Measurements from ENCODE around the gene RNF208. TPM values are rescaled to one million over a fixed set of nuclear protein-coding genes. Genes with fewer than 3 reads are reported as not detected.

RNF208 gene
- total RNA-seq, 4 donors from 2014 or later, result 0.88 to 2.4 (median 1.9) TPM; not detected in 1

GRCh38 chr9:137201205-137201868 lies 20.7 kb downstream of the RNF208 start:
- no peak for TF ChIP-seq CTCF (IDR thresholded peaks at IDR 0.05; ENCODE audit: low read depth)

GRCh38 chr9:137200311-137201204 lies 21.5 kb downstream of the RNF208 start, which contains the start of gene TPRN:
TPRN (minus strand) TSS chr9:137200741; CDS start chr9:137200711, 30 bp downstream.
- TF ChIP-seq CTCF (IDR thresholded peaks at IDR 0.05; ENCODE audit: low read depth), result no peak

- TF ChIP-seq CTCF (IDR thresholded peaks at IDR 0.05; ENCODE audit: low read depth), result no peak
Observed at GRCh38 chr9:137199411-137200121, 22.5 kb downstream of the RNF208 start.

GRCh38 chr9:137198902-137199283 lies 23.1 kb downstream of the RNF208 start:
- no peak for TF ChIP-seq CTCF (IDR thresholded peaks at IDR 0.05; ENCODE audit: low read depth)

GRCh38 chr9:137198051-137198901 lies 23.8 kb downstream of the RNF208 start:
- no peak for TF ChIP-seq CTCF (IDR thresholded peaks at IDR 0.05; ENCODE audit: low read depth)

- no peak for TF ChIP-seq CTCF (IDR thresholded peaks at IDR 0.05; ENCODE audit: low read depth)
Observed at GRCh38 chr9:137195525-137196220, 26.4 kb downstream of the RNF208 start.
